Psoas muscle (tissue), 8 donors: Measurements from ENCODE around the gene LEMD3. TPM values are rescaled to one million over a fixed set of nuclear protein-coding genes. Genes with fewer than 3 reads are reported as not detected.
A peak's percentile ranks its signal among the peaks of the same experiment; 100 is the strongest.

Experiments used
- ATAC-seq, 4 donors: fragments of 200-7000 bp; cut with Tn5 transposase; one replicate each; pipeline ENCODE4 v1.9.1; 2020; ENCODE audit warnings: moderate library complexity in 3 of 4, mild to moderate bottlenecking in 2 of 4
- DNase-seq, 2 donors: peaks; one replicate each; pipeline ENCODE4 v3.0.0-alpha.2; 2020
- H3K27ac ChIP-seq: fragments of 200-600 bp; one replicate; pipeline ENCODE4 v1.8.0; 2022
- H3K27me3 ChIP-seq, 3 donors: fragments of 200-600 bp in 1 of 3; one replicate each; pipeline versions ENCODE4 v1.6.1 to v1.8.0; 2013 to 2022; ENCODE audit warnings: low read length in 2 of 3, mild to moderate bottlenecking in 2 of 3, moderate library complexity in 1 of 3; ENCODE audit not compliant: insufficient read depth in 3 of 3
- H3K36me3 ChIP-seq, 2 donors: fragments of 200-600 bp in 1 of 2; one replicate each; pipeline versions ENCODE4 v1.6.1 to v1.8.0; 2013 to 2022; ENCODE audit warnings: low read depth in 1 of 2, mild to moderate bottlenecking in 1 of 2, moderate library complexity in 1 of 2; ENCODE audit not compliant: insufficient read depth in 1 of 2
- H3K4me1 ChIP-seq: fragments of 200-600 bp; one replicate; pipeline ENCODE4 v1.8.0; 2022
- H3K4me3 ChIP-seq: fragments of 200-600 bp; one replicate; pipeline ENCODE4 v1.8.0; 2022; ENCODE audit warnings: mild to moderate bottlenecking
- H3K9me3 ChIP-seq: fragments of 200-600 bp; one replicate; pipeline ENCODE4 v1.8.0; 2022
- CTCF ChIP-seq: fragments of 200-600 bp; IDR thresholded peaks from one replicate; pipeline ENCODE4 v1.8.0; 2022; ENCODE audit warnings: antibody characterized with exemption
- WGBS, 3 donors: extraction: QIAGEN DNeasy Blood & Tissue Kit; methylation state at CpG; one replicate each; pipeline versions ENCODE4 v1.1.6 to v1.1.7; 2013; 5-methylcytosine and 5-hydroxymethylcytosine counted together
- intact Hi-C, 2 donors: fragments of 100-400 bp; cut with DNase I; formaldehyde crosslinking; loops; one replicate each; pipeline versions ENCODE4 v1.11.0 to v1.14.2; 2022
- polyA plus RNA-seq, 3 donors: library from polyadenylated mRNA; stranded (reverse); fragments of 200-250 nt; gene quantifications; one replicate each; pipeline ENCODE4 v1.2.3, GENCODE V29; 2013
- total RNA-seq, 4 donors: library from RNA; stranded (reverse); fragmentation: NEBNext Ultra II Directional in 2 of 4; extraction: Animal tissue kit (Norgen Biotek cat#: 25700) in 2 of 4; gene quantifications; one replicate each; pipeline versions ENCODE4 v1.2.1 to v1.2.4, GENCODE V29; 2021 to 2023
- donor health status: healthy with polysubstance abuse.
- donor health status: DM: no; HTN: no; CAD: no; lungs with moderate emphysema.
- donor health status: Bipolar disorder and iron deficiency.
- donor health status: healthy.
- donor health status: DM: yes; HTN: yes; CAD: no.
- donor health status: DM: no; HTN: no; CAD: no.
- donor health status: DM: no; HTN: no; CAD: no.
- donor health status: DM: yes; HTN: yes; CAD: no.

The LEMD3 gene
- total and polyA plus RNA-seq, 7 donors, result 5.4 to 17.1 (median 10.4) TPM

DNA sequence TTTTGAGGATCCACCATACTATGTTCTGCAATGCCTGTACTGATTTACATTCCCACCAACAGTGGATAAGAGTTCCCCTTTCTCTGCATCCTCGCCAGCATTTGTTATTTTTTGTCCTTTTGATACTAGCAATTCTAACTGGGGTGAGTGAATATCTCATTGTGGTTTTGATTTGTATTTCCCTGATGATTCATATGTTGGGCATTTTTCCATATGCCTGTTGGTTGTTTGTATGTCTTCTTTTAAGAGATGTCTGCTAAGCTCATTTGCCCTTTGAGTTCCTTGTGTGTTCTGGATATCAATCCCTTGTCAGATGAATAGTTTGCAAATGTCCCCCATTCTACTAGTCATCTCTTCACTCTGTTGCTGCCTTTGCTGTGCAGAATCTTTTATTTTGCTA, 60.1 kb downstream of the LEMD3 start:
- Histone ChIP-seq H3K9me3 (peaks cover 14% of the 10 kb centered on the region), H3K27me3 (no peaks in the 10 kb centered on the region), H3K27ac (no peak overlapping the region), H3K4me1 (peaks cover 5% of the 10 kb centered on the region), H3K4me3 (no peak overlapping the region), H3K36me3 (peaks cover 0 to 7% of the 10 kb centered on the region in 2 donors)
- 83 to 88% (median 84%) methylated on average over 1 of the region's 1 CpG for WGBS, 3 donors
- intact Hi-C loops, result no loop called here
- DNase-seq (no peak), ATAC-seq (no peak)
- TF ChIP-seq CTCF, result no peak

DNA sequence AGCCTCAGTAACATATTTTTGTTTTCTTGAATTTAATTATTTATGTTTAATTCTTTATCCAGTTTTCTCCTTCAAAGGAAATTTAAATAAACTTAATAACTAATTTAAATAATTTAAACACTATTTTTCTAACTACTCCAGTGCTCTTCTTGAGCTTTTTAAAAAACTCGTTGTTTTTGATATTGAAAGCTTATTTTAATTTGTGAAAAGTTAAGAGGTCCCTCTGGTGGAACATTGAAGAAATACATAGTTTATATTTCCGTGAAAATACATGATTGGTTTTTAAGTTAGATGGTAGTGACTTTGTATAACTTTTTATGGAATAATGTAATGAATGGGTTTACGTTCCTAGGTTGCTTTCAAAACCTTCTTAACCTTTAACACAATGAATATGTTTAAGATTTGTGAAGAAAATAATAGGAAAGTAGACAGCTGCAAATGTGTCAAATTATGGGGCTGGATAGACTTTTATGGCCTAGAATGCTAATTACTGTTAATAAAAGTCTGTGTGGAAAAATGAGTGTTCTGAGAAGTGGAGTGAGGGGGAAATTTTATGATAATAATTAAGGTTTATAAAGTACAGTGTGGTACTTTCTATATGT, 63.2 kb downstream of the LEMD3 start:
- H3K9me3 ChIP-seq, result peaks cover 14% of the 10 kb centered on the region
- no peak for ATAC-seq
- no peak overlapping the region for H3K27ac ChIP-seq
- no peak for DNase-seq
- H3K4me3 ChIP-seq, result no peak overlapping the region
- peaks cover 5% of the 10 kb centered on the region for H3K4me1 ChIP-seq
- peaks cover 0 to 7% of the 10 kb centered on the region in 2 donors for H3K36me3 ChIP-seq
- TF ChIP-seq CTCF, result peak; percentile 49
- intact Hi-C loops, result loop anchor here (2.0 to 10.0 kb wide), 3 partner anchors 60 to 342 kb away; no protein-coding TSS in a partner anchor
- no peaks in the 10 kb centered on the region for H3K27me3 ChIP-seq
- 26 to 34% (median 28%) methylated on average over 3 of the region's 3 CpGs for WGBS, 3 donors

- DNase-seq (no peak), ATAC-seq (no peak)
- 98 to 99% (median 98%) methylated on average over 1 of the region's 1 CpG for WGBS, 3 donors
- Histone ChIP-seq H3K36me3 (peaks cover 0 to 29% of the 10 kb centered on the region in 2 donors), H3K27me3 (no peaks in the 10 kb centered on the region), H3K4me3 (no peak overlapping the region), H3K27ac (no peak overlapping the region), H3K4me1 (peaks cover 3% of the 10 kb centered on the region), H3K9me3 (no peaks in the 10 kb centered on the region)
- intact Hi-C loops, result loop anchor here in 1 of 2 donors (10.0 kb wide), 1 partner anchor 342 kb away; no protein-coding TSS in a partner anchor
- no peak for TF ChIP-seq CTCF
These were observed 67.8 kb downstream of the LEMD3 start for GRCh38 chr12:65237153-65237552.

- intact Hi-C loops, result loop anchor here in 1 of 2 donors (10.0 kb wide), 1 partner anchor 344 kb away; no protein-coding TSS in a partner anchor
- H3K4me3 ChIP-seq, result no peak overlapping the region
- H3K4me1 ChIP-seq, result no peaks in the 10 kb centered on the region
- H3K27me3 ChIP-seq, result no peaks in the 10 kb centered on the region
- H3K27ac ChIP-seq, result no peak overlapping the region
- 89 to 97% (median 94%) methylated on average over 3 of the region's 3 CpGs for WGBS, 3 donors
- peaks cover 0 to 43% of the 10 kb centered on the region in 2 donors for H3K36me3 ChIP-seq
- no peak for TF ChIP-seq CTCF
- DNase-seq, result no peak
- no peak for ATAC-seq
- no peaks in the 10 kb centered on the region for H3K9me3 ChIP-seq
These were observed 69.2 kb downstream of the LEMD3 start for GRCh38 chr12:65238609-65239008.
